GM18858 (cell line): ENCODE data around the gene CSF2.

ENCODE experiments used
- ATAC-seq: cut with Tn5 transposase; IDR thresholded peaks from one replicate; pipeline ENCODE4 v1.9.1; 2021; ENCODE audit not compliant: unreplicated experiment

CSF2 gene

DNA sequence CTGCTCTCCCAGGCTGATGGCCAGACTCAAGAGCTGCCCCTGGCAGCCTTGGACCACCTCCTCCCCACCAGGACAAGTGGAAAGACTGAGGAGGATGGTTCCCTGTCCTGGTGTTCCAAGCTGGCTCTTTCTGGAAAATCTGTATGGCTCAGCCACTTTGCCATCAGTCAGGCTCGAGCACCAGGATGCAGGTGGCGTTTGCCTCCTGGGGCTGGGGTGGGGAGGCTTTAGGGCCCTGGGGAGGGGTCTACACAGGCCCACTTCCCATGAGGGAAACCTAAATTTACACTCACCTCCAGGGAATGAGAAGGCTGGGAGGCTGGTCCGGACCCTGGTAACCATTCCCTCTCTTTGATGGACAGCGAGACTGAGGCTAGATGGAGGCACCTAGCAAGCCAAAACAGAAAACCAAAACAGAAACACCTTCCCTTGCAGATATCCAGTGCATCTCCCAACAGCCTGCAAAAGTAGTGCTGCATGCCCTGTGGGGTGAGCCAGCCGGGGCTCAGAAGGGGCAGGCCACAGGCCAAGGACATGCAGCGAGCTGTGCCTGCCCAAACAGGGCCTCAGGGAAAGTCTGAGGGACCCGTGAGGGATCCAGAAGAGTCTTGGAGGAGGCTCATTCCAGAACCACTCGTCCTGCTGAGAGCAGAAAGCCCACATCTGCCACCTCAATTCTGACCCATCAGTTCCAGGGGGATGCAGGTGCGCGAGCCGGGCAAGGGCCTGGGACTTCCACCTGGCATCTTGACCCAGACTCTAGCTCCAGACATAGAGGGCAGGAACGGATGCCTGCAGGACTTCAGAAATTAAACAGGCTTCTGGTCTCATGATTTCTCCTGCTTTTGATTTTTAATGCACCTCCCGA lies 5.4 kb upstream of the CSF2 start:
- ATAC-seq: no peak

DNA sequence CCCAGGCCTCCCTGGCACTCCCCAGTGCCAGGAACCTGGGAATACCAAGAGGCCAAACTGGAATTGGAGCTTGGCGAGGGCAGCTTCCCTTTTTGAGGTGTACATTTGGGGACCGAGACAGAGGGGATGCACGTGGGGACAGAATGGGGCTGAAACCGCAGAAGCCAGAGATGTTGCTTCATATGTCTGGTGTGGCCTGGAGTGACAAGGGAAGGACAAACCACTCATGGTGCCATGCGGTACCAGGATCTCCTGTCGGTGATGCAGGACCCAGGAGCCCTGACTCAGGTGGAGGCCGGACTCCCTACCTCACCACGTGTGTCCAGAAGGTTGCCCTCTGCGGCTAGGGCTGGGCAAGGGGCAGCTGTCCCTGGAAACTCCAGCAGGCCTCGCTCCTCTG lies 4.0 kb upstream of the CSF2 start:
- ATAC-seq: no peak

DNA sequence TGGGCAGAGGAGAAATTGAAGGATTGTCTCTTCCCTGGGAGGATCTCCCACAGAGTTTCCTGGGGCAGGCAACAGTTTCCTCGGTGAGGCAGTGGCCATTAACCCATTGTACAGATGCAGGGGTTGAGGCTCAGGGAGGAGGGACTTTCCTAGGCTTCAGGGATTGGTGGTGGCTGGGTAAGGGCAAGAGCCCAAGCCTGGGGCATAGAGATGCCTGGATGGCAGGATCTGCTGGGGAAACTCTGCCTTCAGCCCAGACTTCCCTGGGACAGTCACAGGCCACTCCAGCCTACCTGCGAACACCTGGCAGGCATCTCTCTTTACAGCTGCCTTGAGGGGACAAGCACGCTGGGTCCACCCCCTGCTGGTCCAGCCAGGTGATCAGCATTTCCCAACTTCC lies 3.6 kb upstream of the CSF2 start:
- ATAC-seq: no peak

DNA sequence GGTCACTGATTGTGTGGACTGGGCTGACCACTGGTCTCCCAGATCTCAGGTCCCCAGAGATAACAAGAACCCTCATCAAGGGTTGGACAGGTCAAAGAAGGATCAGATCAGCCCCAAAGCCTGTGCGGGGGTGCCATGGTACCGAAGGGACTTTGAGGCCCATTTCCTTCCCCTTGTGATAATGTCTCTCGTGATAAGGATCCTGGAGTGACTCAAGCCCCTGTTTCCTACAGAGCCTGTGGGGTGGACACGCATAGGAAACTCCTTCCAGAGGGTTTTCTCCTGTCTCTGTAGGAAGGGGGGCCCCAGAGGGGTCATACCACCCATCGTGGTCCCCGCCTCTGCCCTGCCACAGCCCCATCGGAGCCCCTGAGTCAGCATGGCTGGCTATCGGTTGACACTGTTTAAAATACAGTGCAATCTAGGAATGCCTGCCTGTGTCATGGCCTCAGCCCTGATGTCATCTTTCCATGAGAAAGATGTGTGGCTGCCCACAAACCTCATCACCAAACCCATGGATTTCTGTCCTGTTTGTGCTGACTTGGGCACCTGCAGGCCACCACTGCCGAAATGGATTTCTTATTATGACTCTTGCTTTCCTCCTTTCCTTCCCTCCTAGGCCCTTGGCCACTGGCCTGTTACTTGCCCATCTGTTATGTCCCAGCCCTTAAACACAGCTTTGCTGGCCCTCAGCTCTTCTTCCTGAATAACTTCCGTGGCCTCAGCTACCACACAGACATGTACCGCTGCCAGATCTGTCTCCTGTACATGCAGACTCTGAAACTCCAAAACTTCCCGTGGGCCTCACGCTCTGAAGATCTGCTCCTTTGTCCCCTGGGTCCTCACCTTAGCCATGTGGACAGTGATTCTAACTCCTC lies 2.9 kb upstream of the CSF2 start:
- no peak for ATAC-seq

DNA sequence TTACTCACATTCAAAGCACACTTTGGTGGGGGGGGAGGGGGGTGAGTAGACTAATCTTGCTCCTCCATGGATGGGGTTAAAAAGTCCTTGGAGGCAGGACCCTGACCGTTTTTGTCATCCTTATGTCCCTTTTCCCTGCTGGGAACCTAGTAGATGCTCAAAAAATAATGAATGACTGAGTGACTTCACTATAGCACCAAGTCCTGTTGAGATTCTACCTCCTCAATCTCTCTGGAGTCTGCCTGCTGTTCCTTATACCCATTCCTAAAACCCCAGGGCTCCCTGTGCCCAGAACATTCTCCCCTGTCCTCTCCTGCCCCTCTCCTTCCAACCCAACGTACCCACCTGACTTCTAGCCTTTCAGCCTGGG lies 2.3 kb upstream of the CSF2 start:
- no peak for ATAC-seq

DNA sequence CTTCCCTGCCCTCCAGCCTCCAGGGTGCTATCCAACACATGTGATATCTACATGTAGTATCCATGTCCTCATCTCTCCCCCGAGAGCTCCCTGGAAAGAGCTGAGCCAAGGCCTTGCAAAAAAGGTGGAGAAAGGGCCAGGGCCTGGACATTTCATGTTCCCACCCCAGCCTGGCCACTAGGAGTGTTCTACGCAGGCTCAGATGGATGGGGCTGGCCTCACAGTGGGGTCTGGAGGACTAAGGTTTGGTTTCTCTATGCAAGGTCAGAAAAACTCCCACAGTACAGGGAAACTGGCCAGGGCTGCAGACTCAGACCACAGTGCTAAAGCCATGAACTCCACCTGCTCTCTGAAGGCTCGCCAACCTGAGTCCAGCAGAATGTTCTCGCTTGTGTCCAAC lies 1.5 kb upstream of the CSF2 start:
- ATAC-seq: no peak

DNA sequence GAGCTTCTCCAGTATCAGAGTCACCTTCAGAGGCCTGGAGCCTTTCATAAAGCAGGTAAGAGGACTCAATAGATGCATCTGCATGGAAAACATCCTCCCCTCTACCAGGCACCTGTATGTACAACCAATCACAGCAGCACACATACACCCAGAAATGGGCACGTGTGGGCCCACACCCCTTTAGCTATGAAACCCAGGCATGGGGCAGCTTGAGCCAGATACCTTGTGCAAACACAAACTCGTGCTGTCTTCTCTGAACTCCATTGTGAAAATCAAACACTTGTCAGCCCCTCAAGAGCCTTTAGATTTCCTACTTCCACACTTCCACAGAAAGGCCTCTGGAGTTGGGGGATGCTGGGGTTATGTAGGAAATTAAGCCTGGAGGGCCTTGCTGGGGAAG lies 1.1 kb upstream of the CSF2 start:
- ATAC-seq: no peak

DNA sequence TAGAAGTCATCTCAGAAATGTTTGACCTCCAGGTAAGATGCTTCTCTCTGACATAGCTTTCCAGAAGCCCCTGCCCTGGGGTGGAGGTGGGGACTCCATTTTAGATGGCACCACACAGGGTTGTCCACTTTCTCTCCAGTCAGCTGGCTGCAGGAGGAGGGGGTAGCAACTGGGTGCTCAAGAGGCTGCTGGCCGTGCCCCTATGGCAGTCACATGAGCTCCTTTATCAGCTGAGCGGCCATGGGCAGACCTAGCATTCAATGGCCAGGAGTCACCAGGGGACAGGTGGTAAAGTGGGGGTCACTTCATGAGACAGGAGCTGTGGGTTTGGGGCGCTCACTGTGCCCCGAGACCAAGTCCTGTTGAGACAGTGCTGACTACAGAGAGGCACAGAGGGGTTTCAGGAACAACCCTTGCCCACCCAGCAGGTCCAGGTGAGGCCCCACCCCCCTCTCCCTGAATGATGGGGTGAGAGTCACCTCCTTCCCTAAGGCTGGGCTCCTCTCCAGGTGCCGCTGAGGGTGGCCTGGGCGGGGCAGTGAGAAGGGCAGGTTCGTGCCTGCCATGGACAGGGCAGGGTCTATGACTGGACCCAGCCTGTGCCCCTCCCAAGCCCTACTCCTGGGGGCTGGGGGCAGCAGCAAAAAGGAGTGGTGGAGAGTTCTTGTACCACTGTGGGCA lies 642 bp downstream of the CSF2 start:
- ATAC-seq: no peak

DNA sequence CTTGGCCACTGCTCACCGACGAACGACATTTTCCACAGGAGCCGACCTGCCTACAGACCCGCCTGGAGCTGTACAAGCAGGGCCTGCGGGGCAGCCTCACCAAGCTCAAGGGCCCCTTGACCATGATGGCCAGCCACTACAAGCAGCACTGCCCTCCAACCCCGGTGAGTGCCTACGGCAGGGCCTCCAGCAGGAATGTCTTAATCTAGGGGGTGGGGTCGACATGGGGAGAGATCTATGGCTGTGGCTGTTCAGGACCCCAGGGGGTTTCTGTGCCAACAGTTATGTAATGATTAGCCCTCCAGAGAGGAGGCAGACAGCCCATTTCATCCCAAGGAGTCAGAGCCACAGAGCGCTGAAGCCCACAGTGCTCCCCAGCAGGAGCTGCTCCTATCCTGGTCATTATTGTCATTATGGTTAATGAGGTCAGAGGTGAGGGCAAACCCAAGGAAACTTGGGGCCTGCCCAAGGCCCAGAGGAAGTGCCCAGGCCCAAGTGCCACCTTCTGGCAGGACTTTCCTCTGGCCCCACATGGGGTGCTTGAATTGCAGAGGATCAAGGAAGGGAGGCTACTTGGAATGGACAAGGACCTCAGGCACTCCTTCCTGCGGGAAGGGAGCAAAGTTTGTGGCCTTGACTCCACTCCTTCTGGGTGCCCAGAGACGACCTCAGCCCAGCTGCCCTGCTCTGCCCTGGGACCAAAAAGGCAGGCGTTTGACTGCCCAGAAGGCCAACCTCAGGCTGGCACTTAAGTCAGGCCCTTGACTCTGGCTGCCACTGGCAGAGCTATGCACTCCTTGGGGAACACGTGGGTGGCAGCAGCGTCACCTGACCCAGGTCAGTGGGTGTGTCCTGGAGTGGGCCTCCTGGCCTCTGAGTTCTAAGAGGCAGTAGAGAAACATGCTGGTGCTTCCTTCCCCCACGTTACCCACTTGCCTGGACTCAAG lies 1.5 kb downstream of the CSF2 start:
- ATAC-seq: no peak

DNA sequence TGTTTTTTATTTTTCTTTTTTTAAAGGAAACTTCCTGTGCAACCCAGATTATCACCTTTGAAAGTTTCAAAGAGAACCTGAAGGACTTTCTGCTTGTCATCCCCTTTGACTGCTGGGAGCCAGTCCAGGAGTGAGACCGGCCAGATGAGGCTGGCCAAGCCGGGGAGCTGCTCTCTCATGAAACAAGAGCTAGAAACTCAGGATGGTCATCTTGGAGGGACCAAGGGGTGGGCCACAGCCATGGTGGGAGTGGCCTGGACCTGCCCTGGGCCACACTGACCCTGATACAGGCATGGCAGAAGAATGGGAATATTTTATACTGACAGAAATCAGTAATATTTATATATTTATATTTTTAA lies 2.1 kb downstream of the CSF2 start:
- ATAC-seq: no peak

DNA sequence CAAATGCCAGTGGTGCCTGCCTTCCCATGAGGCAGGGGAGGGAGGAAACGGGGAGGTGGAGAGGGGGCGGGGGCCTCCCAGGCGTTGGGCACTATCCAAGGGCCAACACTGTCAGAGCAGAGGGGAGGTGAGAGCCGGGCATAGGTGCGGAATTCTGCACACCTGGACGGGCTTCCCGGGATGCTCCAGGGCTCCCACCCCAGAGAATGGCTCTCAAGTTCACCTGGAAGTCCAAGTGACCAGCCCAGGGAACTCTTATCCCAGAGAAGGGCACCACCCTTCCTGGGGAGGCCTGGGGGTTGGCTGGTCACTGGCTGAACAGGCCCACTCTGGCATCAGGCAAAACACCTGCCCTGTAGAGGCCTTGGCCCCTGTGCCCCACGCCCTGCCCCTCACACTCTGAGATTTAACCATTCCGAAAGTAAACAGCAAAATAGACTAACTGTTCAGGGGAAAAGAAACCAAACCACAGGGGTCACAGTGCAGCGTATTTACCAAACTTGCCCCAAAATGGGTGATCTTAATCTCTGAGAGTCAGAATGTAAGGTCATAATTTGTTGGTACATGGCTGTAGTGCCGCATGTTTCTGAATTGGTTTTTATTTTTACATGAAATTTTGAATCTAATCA lies 2.7 kb downstream of the CSF2 start:
- ATAC-seq: no peak

DNA sequence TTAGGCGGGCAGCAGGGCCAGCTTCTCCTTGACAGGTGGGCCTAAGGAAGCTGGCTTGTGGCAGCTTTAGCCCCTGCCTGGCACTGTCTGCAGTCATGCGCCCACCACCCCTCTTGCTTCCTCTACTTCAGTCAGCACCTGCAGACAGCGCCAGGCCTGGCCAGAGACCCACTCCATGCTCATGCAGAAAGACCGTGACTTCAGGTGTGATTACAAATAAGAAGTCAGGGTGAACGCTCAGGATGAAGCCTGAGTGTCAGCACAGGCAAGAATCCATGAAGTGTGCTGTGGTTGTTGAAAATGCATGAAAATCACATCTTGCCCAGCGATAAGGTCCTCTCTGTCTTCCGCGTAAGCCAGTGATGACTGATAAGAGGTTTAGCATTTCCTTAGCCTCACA lies 3.4 kb downstream of the CSF2 start:
- ATAC-seq: no peak

DNA sequence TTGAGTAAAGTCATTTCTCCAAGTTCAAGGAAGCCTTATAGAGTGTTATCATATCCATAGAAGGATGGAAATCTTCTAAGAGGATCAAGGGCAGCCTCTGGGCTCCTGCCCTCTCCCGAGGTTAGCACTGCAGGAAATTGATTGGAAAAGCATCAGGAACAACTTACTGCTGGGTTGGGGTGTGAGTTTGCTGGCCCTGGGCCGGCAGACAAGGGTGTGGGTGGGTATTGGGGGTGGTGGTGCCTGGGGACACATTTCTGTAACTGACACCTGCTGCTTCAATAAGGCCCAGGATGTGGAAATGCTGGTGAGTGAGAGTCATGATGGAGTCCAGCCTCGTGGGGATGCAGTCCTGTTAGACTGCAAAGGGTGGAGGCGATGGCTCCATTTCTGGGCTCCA lies 5.5 kb downstream of the CSF2 start:
- no peak for ATAC-seq

DNA sequence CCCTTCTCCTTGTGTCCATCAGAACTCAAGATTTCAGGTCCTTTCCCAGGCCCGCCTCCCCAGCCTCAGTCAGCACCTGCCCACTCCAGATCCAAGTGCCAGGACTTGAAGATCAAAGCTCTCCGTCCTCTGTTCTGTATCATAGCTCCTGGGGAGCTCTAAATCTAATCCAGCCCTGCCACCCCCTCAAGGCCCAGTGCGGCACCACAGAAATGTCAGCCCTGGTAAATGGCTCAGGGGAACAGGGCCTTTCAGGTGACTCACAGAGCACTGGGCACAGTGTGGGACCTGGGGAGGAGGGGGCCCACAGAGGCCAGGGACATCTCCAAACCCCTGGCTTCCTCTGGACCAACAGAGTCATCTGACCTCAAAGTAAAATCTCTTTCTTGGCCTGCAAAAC lies 6.0 kb downstream of the CSF2 start:
- ATAC-seq: no peak

DNA sequence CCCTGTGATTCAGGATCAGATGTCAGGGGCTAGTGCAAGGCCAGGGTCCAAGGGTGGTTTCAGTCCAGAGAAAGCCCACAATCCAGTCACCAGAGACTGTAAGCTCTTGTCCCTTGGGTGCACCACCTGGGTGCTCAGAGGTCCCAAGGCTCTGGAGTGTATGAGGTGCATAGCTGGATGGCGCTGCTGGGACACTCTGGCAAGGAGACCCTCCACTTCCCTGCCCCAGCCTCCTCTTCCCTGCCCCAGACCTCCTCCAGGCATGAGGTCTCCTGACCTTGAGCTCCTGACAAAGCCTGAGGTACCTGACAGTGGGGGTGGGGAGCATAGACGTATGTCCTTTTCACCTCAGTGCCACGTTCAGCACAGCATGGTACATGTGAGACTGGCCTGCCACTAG lies 7.0 kb downstream of the CSF2 start:
- ATAC-seq: no peak

DNA sequence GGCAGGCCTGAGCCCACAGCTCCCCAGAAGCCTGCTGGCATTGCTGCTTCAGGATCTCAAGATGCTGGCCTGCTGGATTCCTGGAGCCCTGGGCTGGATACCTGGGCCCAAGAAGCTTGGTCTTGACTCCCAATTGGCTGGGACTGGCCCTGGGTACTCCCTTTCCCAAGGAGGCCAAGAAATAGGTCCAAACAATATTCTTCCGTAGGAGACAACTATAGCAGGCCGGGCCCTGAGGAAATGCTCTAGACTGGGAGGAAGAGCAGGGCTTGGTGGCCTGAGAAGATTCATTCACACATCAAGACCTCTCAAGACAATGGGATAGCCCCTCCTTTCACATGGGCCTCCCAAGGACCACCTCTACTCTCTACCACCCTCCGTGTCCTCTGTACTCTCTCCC lies 7.9 kb downstream of the CSF2 start:
- ATAC-seq: no peak

DNA sequence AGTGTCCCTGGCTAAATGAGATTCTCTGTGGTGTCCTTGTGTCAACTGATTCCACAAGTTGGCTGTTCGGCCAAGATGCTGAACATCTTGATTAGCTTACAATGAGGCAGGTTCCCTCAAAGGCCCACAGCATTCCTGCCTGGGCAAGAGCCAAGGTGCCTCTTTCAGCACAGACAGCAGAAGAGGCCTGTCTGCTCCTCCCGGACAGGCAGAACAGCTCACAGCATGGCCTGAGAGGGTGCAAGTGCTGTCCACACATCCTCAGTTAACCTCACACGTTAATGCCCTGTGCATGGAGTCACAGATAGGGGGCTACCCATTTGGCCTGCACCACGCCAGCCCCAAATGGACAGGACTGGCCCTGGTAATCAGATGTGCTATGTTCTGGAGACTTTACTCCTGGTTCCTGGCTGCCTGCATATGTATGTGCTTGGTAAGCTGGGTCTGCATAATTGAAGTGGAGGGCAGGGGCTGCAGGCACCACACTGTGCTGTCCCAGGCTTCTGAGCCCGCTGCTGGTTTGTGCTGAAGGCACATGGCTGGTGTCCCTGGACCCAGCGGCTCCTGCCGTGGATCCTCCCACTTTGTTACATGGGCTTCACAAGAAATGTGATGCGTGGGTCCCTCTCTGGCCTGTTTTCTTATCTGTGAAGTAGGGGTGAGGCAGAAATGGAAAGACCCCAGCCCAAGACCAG lies 8.9 kb downstream of the CSF2 start:
- ATAC-seq: no peak

DNA sequence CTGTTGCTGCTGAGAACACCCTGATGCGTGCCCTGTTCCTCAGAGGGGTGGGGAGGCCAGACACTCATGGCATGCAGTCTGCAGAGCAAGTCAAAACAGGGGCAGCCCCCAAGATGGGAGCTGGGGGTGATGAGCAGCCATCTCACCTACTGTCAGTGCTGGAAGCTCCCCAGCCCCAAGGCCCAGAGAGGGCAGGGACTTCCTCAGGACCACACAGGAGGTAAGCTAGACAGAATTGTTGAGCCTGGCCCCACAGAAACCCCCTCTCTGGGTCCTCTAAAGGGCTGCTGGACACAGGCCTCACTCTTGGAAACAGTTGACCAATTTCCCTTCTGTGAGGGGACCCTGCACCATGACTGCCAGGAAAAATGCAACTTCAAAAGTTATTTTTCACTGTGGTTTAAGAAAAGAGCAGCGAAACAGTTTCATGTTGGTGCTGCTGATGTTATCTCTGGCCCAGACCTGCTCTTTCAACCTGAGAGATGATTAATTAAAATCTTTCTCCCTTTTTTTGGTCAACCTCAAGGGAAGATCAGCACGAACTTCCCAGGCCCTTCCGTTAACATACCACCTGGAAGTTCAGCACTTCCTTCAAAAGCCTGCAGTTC lies 9.6 kb downstream of the CSF2 start:
- no peak for ATAC-seq

DNA sequence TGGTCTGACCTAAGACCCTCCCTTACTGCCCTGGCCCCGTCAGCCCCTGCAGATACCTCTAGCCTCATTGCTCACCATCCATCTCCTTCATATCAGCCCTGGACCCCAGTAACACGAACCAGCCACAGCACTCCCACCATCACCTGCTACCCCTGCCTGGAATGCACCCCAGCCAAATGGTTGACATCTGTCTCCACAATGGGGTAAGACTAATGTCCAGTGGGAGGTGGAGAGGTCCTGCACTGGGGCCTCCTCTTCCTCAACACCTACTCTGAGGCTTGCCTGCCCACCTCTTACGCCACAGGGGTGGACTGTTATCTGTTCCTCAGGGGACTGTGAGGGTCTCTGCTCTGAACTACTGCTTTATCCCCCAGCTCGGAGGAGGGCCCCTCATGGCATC lies 12.1 kb downstream of the CSF2 start:
- no peak for ATAC-seq
